ENCODE results near the gene LSS.

DNA sequence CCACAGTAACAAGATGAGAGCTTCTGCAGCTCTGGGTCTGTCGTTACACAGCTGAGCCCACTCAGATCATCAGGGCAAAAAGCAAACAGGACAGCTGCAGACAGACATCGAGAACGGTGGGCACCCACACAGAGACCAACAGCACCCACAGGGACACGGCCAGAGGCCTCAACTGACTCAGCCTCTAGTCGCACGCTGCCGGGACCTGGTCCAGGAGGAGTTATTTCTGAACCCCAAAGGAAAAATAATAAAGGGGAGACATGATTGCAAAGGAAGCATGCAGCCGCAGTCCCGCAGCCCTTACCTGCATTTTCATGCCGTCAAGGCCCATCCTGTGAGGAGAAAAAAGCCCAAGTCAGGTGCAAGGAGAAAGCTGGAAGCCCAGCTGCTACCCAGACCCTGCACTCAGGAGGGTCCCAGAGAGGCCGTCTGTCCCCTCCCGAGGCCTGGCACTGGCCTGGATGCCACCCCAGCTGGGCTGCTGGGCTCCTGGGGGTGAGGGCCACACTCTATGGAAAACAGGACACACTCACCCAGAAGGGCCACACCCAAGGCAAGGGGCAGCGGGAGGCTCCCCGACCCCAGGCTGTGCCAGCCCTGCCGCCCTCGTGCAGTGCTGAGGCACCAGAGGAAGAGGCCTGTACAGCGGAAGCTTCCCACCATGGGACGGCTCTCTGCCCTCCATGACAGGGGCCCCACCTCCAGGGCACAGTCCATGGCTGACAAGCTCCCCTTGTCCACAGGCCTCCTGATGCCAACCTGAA lies 15.7 kb downstream of the LSS start:
- TF ChIP-seq EZH2 (optimal IDR thresholded peaks at IDR 0.05; ENCODE audit: low read depth, low read length) (no peak), EZH2phosphoT487 (IDR thresholded peaks at IDR 0.05; ENCODE audit: low read length) (no peak)
- TF ChIP-seq, protein P1, sequence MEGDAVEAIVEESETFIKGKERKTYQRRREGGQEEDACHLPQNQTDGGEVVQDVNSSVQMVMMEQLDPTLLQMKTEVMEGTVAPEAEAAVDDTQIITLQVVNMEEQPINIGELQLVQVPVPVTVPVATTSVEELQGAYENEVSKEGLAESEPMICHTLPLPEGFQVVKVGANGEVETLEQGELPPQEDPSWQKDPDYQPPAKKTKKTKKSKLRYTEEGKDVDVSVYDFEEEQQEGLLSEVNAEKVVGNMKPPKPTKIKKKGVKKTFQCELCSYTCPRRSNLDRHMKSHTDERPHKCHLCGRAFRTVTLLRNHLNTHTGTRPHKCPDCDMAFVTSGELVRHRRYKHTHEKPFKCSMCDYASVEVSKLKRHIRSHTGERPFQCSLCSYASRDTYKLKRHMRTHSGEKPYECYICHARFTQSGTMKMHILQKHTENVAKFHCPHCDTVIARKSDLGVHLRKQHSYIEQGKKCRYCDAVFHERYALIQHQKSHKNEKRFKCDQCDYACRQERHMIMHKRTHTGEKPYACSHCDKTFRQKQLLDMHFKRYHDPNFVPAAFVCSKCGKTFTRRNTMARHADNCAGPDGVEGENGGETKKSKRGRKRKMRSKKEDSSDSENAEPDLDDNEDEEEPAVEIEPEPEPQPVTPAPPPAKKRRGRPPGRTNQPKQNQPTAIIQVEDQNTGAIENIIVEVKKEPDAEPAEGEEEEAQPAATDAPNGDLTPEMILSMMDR (IDR thresholded peaks at IDR 0.05; ENCODE audit: low read length), result no peak

Measured in MM.1S (cell line).